Hepatocyte (in vitro differentiated cells): ENCODE results near the gene WDR59.

Experiments used
- CTCF ChIP-seq: fragments of 200-600 bp; sonication (generic); IDR thresholded peaks from 2 replicates; pipeline ENCODE4 v1.5.1; 2016; ENCODE audit warnings: antibody characterized with exemption, mild to moderate bottlenecking; ENCODE audit not compliant: poor library complexity
- EZH2 ChIP-seq: fragments of 200-600 bp; sonication (generic); IDR thresholded peaks from 2 replicates; pipeline ENCODE4 v1.6.1; 2016; ENCODE audit warnings: antibody characterized with exemption, mild to moderate bottlenecking, borderline replicate concordance
- EZH2phosphoT487 ChIP-seq: fragments of 200-600 bp; sonication (generic); IDR thresholded peaks from one replicate; pipeline ENCODE4 v1.6.1; 2018; ENCODE audit warnings: antibody characterized with exemption, mild to moderate bottlenecking, low read depth, moderate library complexity; ENCODE audit not compliant: unreplicated experiment, severe bottlenecking

DNA sequence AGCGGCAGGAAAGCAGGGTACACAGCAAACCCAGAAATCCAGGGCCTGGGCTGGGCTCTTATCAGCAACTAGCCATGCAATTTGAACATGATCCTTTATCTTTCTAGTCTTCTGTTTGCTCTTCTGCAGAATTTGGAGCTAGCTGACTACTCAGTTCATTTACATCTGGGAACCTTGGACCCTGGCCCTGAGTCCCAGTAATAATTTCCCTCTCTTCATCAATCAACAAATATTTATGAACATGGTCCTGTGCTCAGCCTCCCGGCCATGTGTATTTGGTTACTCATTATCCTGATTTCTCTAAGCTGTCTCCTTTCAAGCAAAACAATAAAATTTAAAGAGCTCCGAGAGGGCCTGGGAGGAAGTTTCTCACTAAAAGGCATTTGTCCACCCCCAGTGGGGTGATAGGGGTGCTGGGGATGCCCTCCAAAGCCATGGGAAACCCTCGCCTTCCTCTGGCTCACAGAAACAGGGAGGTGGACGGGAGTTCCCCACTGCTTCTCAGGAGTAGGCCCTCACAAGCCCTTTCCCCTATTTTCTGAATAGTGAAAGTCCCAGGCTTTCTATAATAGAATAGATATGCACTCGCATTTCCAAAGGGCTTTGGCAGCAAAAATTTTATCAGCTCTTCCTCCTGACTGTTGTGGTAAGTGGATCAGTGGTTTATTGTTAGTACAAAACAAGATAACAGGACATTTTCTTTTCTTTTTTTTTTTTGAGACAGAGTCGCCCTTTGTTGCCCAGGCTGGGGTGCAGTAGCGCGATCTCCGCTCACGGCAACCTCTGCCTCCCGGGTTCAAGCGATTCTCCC, 6.9 kb upstream of the WDR59 start:
- TF ChIP-seq CTCF (no peak), EZH2 (no peak), EZH2phosphoT487 (no peak)
